Choroid plexus epithelial cell (primary cell): ENCODE results near the gene WNT1.

ENCODE experiments used
- DNase-seq: peaks from one replicate; pipeline ENCODE4 v3.0.0-alpha.2; 2010; ENCODE audit warnings: low read depth
- H3K4me3 ChIP-seq: 2 replicates; pipeline ENCODE4 v1.5.1; 2011; ENCODE audit warnings: low read depth, mild to moderate bottlenecking, control low read depth, low read length, moderate library complexity
- CTCF ChIP-seq: conservative IDR thresholded peaks from 2 replicates; pipeline ENCODE4 v1.5.1; 2011; ENCODE audit warnings: low read depth, mild to moderate bottlenecking, control low read depth, inconsistent platforms, low read length, moderate library complexity

Gene WNT1

GRCh38 chr12:49030714-49031572, 52.8 kb downstream of the WNT1 start:
- TF ChIP-seq CTCF: no peak
- H3K4me3 ChIP-seq: no peak overlapping the region
- DNase-seq: no peak

GRCh38 chr12:49031573-49032161, 53.5 kb downstream of the WNT1 start:
- no peak overlapping the region for H3K4me3 ChIP-seq
- no peak for TF ChIP-seq CTCF
- no peak for DNase-seq
